ENCODE results near the gene S100A1. TPM values are rescaled to one million over a fixed set of nuclear protein-coding genes. Genes with fewer than 3 reads are reported as not detected.
"Not testable (repeated sequence)": the region's sequence is repeated elsewhere in the genome, so short reads cannot be mapped to it uniquely, and the experiment has no call there.

S100A1 gene
- total RNA-seq, 1 donor from 2014 or later, result 2,012 TPM

DNA sequence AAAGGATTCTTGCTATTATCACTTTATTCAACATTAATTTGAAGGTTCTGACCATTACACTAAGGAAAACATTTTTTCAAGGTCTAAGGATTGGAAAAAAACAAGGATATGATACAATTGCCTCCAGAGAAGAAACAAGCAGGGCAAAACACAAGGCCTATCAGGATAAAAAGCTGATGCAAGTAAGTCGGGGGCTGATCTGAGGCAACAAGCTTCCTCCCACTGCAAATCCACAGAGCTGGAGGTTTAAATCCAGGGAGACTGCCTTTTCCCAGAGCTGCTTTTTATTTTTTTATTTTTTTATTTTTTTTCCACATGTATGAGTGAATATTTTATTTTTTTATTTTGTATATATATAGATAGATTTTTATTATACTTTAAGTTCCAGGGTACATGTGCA is 43.2 kb upstream of the S100A1 start:
- Histone ChIP-seq H3K4me3 (no peak overlapping the region), H3K27ac (replicated peaks) (no peak overlapping the region), H3K27me3 (ENCODE audit: low read depth) (no peaks in the 10 kb centered on the region), H3K4me1 (peaks cover 9% of the 10 kb centered on the region), H3K36me3 (no peaks in the 10 kb centered on the region), H3K9me3 (replicated peaks) (no peaks in the 10 kb centered on the region)
- no peak for DNase-seq
- intact Hi-C loops (cut with micrococcal nuclease), result no loop called here
- no peak for TF ChIP-seq CTCF (IDR thresholded peaks at IDR 0.05; ENCODE audit: borderline replicate concordance)

- Histone ChIP-seq H3K36me3 (no peaks in the 10 kb centered on the region), H3K4me3 (no peak overlapping the region), H3K27me3 (ENCODE audit: low read depth) (no peaks in the 10 kb centered on the region), H3K9me3 (replicated peaks) (no peaks in the 10 kb centered on the region), H3K27ac (replicated peaks) (no peak overlapping the region), H3K4me1 (peaks cover 9% of the 10 kb centered on the region)
- intact Hi-C loops (cut with micrococcal nuclease), result no loop called here
- no peak for TF ChIP-seq CTCF (IDR thresholded peaks at IDR 0.05; ENCODE audit: borderline replicate concordance)
- no peak for DNase-seq
Measured at GRCh38 chr1:153586347-153586746, 41.9 kb upstream of the S100A1 start.

GRCh38 chr1:153587314-153587713 is 40.9 kb upstream of the S100A1 start:
- no peaks in the 10 kb centered on the region for H3K36me3 ChIP-seq
- H3K4me1 ChIP-seq, result peaks cover 9% of the 10 kb centered on the region
- no peak overlapping the region for H3K4me3 ChIP-seq
- H3K9me3 ChIP-seq (replicated peaks), result no peaks in the 10 kb centered on the region
- no peak for DNase-seq
- no peak for TF ChIP-seq CTCF (IDR thresholded peaks at IDR 0.05; ENCODE audit: borderline replicate concordance)
- no peaks in the 10 kb centered on the region for H3K27me3 ChIP-seq (ENCODE audit: low read depth)
- intact Hi-C loops (cut with micrococcal nuclease), result no loop called here
- H3K27ac ChIP-seq (replicated peaks), result no peak overlapping the region

DNA sequence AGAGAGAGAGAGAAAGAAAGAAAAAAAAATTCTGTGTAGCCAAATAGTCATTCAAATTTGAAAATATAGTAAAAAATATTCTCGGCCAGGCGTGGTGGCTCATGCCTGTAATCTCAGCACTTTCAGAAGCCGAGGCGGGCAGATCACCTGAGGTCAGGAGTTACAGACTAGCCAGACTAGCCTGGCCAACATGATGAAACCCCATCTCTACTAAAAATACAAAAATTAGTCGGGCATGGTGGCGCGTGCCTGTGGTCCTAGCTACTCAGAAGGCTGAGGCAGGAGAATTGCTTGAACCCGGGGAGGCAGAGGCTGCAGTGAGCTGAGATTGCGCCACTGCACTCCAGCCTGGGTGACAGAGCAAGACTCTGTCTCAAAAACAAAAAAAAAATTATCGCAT is 40.2 kb upstream of the S100A1 start:
- H3K4me1 ChIP-seq; H3K36me3 ChIP-seq; H3K27ac ChIP-seq (replicated peaks); intact Hi-C loops (cut with micrococcal nuclease); H3K27me3 ChIP-seq (ENCODE audit: low read depth); DNase-seq; H3K4me3 ChIP-seq; H3K9me3 ChIP-seq (replicated peaks): not testable (repeated sequence)

DNA sequence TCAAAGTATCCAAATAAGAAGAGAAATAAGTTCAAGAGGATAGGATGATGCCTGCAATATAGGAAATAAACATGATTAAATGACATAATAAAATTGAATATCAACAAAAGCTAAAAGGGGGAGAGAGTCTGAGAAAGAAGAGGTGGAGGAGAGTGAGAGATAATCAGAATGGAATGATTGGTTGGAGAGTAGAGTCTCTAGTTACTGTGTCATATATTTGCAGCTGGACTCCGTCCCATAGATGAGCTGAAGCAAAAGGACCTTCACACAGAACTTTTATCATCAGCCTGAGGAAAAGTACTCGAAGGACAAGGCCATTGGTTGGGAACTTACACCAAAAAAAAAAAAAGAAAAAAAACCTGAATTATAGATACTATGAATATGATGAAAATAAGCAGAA is 39.8 kb upstream of the S100A1 start:
- no peaks in the 10 kb centered on the region for H3K36me3 ChIP-seq
- no peak overlapping the region for H3K27ac ChIP-seq (replicated peaks)
- intact Hi-C loops (cut with micrococcal nuclease), result no loop called here
- no peaks in the 10 kb centered on the region for H3K27me3 ChIP-seq (ENCODE audit: low read depth)
- TF ChIP-seq CTCF (IDR thresholded peaks at IDR 0.05; ENCODE audit: borderline replicate concordance), result no peak
- no peak overlapping the region for H3K4me3 ChIP-seq
- no peak for DNase-seq
- peaks cover 9% of the 10 kb centered on the region for H3K4me1 ChIP-seq
- no peaks in the 10 kb centered on the region for H3K9me3 ChIP-seq (replicated peaks)

DNA sequence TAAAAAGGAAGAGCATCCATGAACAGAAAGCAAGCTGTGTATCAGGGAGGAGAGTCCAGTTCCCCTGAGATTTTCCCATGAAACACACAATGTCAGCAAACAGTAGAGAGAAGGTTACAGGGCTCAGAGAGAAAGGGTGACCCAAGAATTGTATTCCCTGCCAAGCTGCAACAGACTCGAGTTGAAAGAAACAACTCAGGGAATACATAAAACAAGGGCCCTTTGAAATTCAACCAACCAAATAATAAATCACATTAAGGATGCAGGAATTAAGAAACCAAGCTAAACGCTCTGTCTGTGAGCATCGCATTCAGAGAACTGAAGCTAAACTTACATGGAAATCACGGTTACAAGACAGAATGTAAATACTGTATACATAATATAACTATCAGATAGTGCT is 35.5 kb upstream of the S100A1 start:
- H3K27ac ChIP-seq (replicated peaks), result no peak overlapping the region
- no peaks in the 10 kb centered on the region for H3K27me3 ChIP-seq (ENCODE audit: low read depth)
- H3K4me3 ChIP-seq, result no peak overlapping the region
- no peaks in the 10 kb centered on the region for H3K9me3 ChIP-seq (replicated peaks)
- TF ChIP-seq CTCF (IDR thresholded peaks at IDR 0.05; ENCODE audit: borderline replicate concordance), result no peak
- intact Hi-C loops (cut with micrococcal nuclease), result no loop called here
- no peaks in the 10 kb centered on the region for H3K36me3 ChIP-seq
- no peak for DNase-seq
- H3K4me1 ChIP-seq, result peaks cover 2% of the 10 kb centered on the region
